HepG2 (cell line): ENCODE results near the gene NRSN2. TPM values are rescaled to one million over a fixed set of nuclear protein-coding genes. Genes with fewer than 3 reads are reported as not detected.

Source experiments
- EHMT2 ChIP-seq: fragments of 200-600 bp; sonication (generic); IDR thresholded peaks from 2 replicates; pipeline ENCODE4 v1.7.0; 2017; ENCODE audit warnings: antibody characterized with exemption, low read depth, low read length, borderline replicate concordance
- EP300 ChIP-seq, 3 experiments: sonication (generic) in 1 of 3; formaldehyde crosslinking in 1 of 3; IDR thresholded peaks; 2 replicates each; pipeline versions ENCODE4 v1.5.1 to v1.6.1; 2011 to 2020; ENCODE audit warnings: low read depth in 2 of 3, low read length in 2 of 3, borderline replicate concordance in 1 of 3, improper control_type of control experiment in 1 of 3, mild to moderate bottlenecking in 1 of 3, missing genetic modification reagents in 1 of 3, moderate library complexity in 1 of 3
- GATAD1 ChIP-seq: IDR thresholded peaks from 2 replicates; pipeline ENCODE4 v1.6.1; 2016; ENCODE audit warnings: missing genetic modification reagents, missing compliant biosample characterization
- HIVEP1 ChIP-seq: sonication (generic); formaldehyde crosslinking; IDR thresholded peaks from 2 replicates; pipeline ENCODE4 v1.4.0; 2020; ENCODE audit warnings: mild to moderate bottlenecking, missing genetic modification reagents
- MAX ChIP-seq: IDR thresholded peaks from 2 replicates; pipeline ENCODE4 v1.6.1; 2012; ENCODE audit warnings: inconsistent platforms
- MYNN ChIP-seq: sonication (generic); formaldehyde crosslinking; IDR thresholded peaks from 2 replicates; pipeline ENCODE4 v1.4.0; 2020; ENCODE audit warnings: mild to moderate bottlenecking, low read depth, missing genetic modification reagents
- MZF1 ChIP-seq: sonication (generic); formaldehyde crosslinking; IDR thresholded peaks from 2 replicates; pipeline ENCODE4 v1.8.1; 2023; ENCODE audit warnings: mild to moderate bottlenecking, missing genetic modification reagents, borderline replicate concordance
- PHF20 ChIP-seq: sonication (generic); formaldehyde crosslinking; IDR thresholded peaks from 2 replicates; pipeline ENCODE4 v1.5.0; 2020; ENCODE audit warnings: mild to moderate bottlenecking, missing genetic modification reagents
- PPARG ChIP-seq: conservative IDR thresholded peaks from 2 replicates; pipeline ENCODE4 v1.6.1; 2016; ENCODE audit warnings: missing biosample characterization, missing genetic modification reagents
- RARA ChIP-seq: IDR thresholded peaks from 2 replicates; pipeline ENCODE4 v1.6.1; 2016; ENCODE audit warnings: missing genetic modification reagents, missing compliant biosample characterization
- RFX5 ChIP-seq: IDR thresholded peaks from 2 replicates; pipeline ENCODE4 v1.6.1; 2011; ENCODE audit warnings: low read depth, low read length, improper control_type of control experiment
- SMAD9 ChIP-seq: sonication (generic); formaldehyde crosslinking; IDR thresholded peaks from 2 replicates; pipeline ENCODE4 v1.5.1; 2020; ENCODE audit warnings: mild to moderate bottlenecking, missing genetic modification reagents
- SP140L ChIP-seq: sonication (generic); formaldehyde crosslinking; IDR thresholded peaks from 2 replicates; pipeline ENCODE4 v1.4.0; 2020; ENCODE audit warnings: missing genetic modification reagents, borderline replicate concordance
- TBX2 ChIP-seq: sonication (generic); formaldehyde crosslinking; IDR thresholded peaks from 2 replicates; pipeline ENCODE4 v1.5.0; 2020; ENCODE audit warnings: missing genetic modification reagents, mild to moderate bottlenecking, borderline replicate concordance
- ZBTB38 ChIP-seq: sonication (generic); formaldehyde crosslinking; IDR thresholded peaks from 2 replicates; pipeline ENCODE4 v1.5.1; 2020; ENCODE audit warnings: mild to moderate bottlenecking, missing genetic modification reagents
- ZFP82 ChIP-seq: sonication (generic); formaldehyde crosslinking; IDR thresholded peaks from 2 replicates; pipeline ENCODE4 v1.5.1; 2020; ENCODE audit warnings: mild to moderate bottlenecking, missing genetic modification reagents, borderline replicate concordance
- ZFX ChIP-seq: sonication (generic); formaldehyde crosslinking; IDR thresholded peaks from 2 replicates; pipeline ENCODE4 v1.4.0; 2020; ENCODE audit warnings: mild to moderate bottlenecking, low read depth, missing genetic modification reagents, moderate library complexity
- ZNF296 ChIP-seq: sonication (generic); formaldehyde crosslinking; conservative IDR thresholded peaks from 2 replicates; pipeline ENCODE4 v1.5.0; 2020; ENCODE audit warnings: mild to moderate bottlenecking, missing genetic modification reagents
- ZNF318 ChIP-seq: sonication (generic); formaldehyde crosslinking; IDR thresholded peaks from 2 replicates; pipeline ENCODE4 v1.4.0; 2020; ENCODE audit warnings: mild to moderate bottlenecking, missing genetic modification reagents
- ZNF432 ChIP-seq: sonication (generic); formaldehyde crosslinking; IDR thresholded peaks from 2 replicates; pipeline ENCODE4 v1.5.0; 2020; ENCODE audit warnings: missing genetic modification reagents, mild to moderate bottlenecking, borderline replicate concordance
- ZNF792 ChIP-seq: IDR thresholded peaks from 2 replicates; pipeline ENCODE4 v1.6.1; 2016
- polyA plus RNA-seq, 8 experiments: library from polyadenylated mRNA; depleted of rRNA in 3 of 8; stranded (reverse) in 7 of 8; unstranded in 1 of 8; fragments of >200 nt; fragmentation: Illumina TruSeq in 4 of 8; extraction: Trizol in 4 of 8; gene quantifications; 2 replicates each; pipeline versions ENCODE4 v1.2.1 to v1.2.3, GENCODE V29; 2011 to 2016; ENCODE audit warnings: low read depth in 4 of 8, missing spikeins in 1 of 8, mixed read lengths in 1 of 8; ENCODE audit not compliant: insufficient read depth in 1 of 8
- total RNA-seq, 5 experiments: library from RNA; depleted of rRNA; stranded (reverse); fragments of >200 nt; fragmentation: Illumina TruSeq; extraction: Trizol; gene quantifications; 2 replicates each; pipeline ENCODE4 v1.2.3, GENCODE V29; 2016; ENCODE audit warnings: low read depth in 1 of 5

NRSN2 gene
- total and polyA plus RNA-seq, 2 of the 13 experiments (the other 11 are each of a cell fraction or from before 2014, with no cell fraction given) = 32.3 to 49.4 TPM

GRCh38 chr20:373171-373890 is 26.4 kb downstream of the NRSN2 start (continued):
- TF ChIP-seq ZNF318 (CRISPR knock-in tag) = no peak
- TF ChIP-seq MYNN = 0 out of 2 replicates have a peak, but pooled peaks have one; percentile 19
- TF ChIP-seq EP300 (IDR thresholded peaks at IDR 0.05; ENCODE audit: low read depth in 2 of 2, low read length in 2 of 2) = peak in 1 of 2 experiments; percentile 34; a peak in 1 of 4 replicates
- peak; percentile 43; the same call in 1 of the 2 replicates for TF ChIP-seq EP300 (CRISPR knock-in tag; IDR thresholded peaks at IDR 0.05; ENCODE audit: borderline replicate concordance)
- no peak for TF ChIP-seq TBX2 (CRISPR knock-in tag)
- TF ChIP-seq RFX5 = peak; percentile 92
- TF ChIP-seq ZNF792 = no peak
- TF ChIP-seq EHMT2 = no peak
- peak; percentile 76; the same call in 1 of the 2 replicates for TF ChIP-seq ZNF296 (CRISPR knock-in tag)
- TF ChIP-seq PPARG (CRISPR knock-in tag) = no peak
- TF ChIP-seq MAX = 0 out of 2 replicates have a peak, but pooled peaks have one; percentile 42
- TF ChIP-seq ZNF432 (CRISPR knock-in tag) = no peak
- no peak for TF ChIP-seq ZFP82 (CRISPR knock-in tag)
- TF ChIP-seq MZF1 (CRISPR knock-in tag) = no peak
- TF ChIP-seq ZBTB38 = no peak
- TF ChIP-seq ZFX (CRISPR knock-in tag) = peak; percentile 24; the same call in 1 of the 2 replicates
- TF ChIP-seq HIVEP1 = peak; percentile 88; the same call in 1 of the 2 replicates
- TF ChIP-seq RARA (CRISPR knock-in tag) = peak; percentile 89
- TF ChIP-seq GATAD1 = peak; percentile 13; the same call in 1 of the 2 replicates
- TF ChIP-seq SMAD9 (CRISPR knock-in tag) = no peak
- TF ChIP-seq SP140L (CRISPR knock-in tag) = no peak
- TF ChIP-seq PHF20 (CRISPR knock-in tag) = no peak
